Kasumi-1 (cell line): ENCODE data around the gene FOXO1.

ENCODE experiments used
- DNase-seq, 2 experiments: peaks; one replicate each; lab custom pipeline; 2025; lab: John Stamatoyannopoulos, UW

FOXO1 gene

GRCh38 chr13:40635315-40635995 is 31.0 kb downstream of the FOXO1 start:
- no peak for DNase-seq

GRCh38 chr13:40632915-40633314 is 33.5 kb downstream of the FOXO1 start:
- no peak for DNase-seq

GRCh38 chr13:40631605-40632004 is 34.8 kb downstream of the FOXO1 start:
- no peak for DNase-seq

GRCh38 chr13:40629678-40630384 is 36.6 kb downstream of the FOXO1 start:
- no peak for DNase-seq

- no peak for DNase-seq
Measured at GRCh38 chr13:40626977-40627376, 39.5 kb downstream of the FOXO1 start.

- no peak for DNase-seq
Measured at GRCh38 chr13:40626561-40626960, 39.9 kb downstream of the FOXO1 start.

GRCh38 chr13:40624986-40625385 is 41.5 kb downstream of the FOXO1 start:
- no peak for DNase-seq

- no peak for DNase-seq
Measured at GRCh38 chr13:40624383-40624782, 42.1 kb downstream of the FOXO1 start.

GRCh38 chr13:40622761-40623160 is 43.7 kb downstream of the FOXO1 start:
- DNase-seq: no peak

GRCh38 chr13:40622246-40622645 is 44.2 kb downstream of the FOXO1 start:
- no peak for DNase-seq

- no peak for DNase-seq
Measured at GRCh38 chr13:40619479-40619814, 47.0 kb downstream of the FOXO1 start.

- no peak for DNase-seq
Measured at GRCh38 chr13:40618581-40619478, 47.6 kb downstream of the FOXO1 start.

GRCh38 chr13:40617801-40618356 is 48.6 kb downstream of the FOXO1 start:
- no peak for DNase-seq

- no peak for DNase-seq
Measured at GRCh38 chr13:40615619-40616018, 50.8 kb downstream of the FOXO1 start.

- no peak for DNase-seq
Measured at GRCh38 chr13:40613914-40614313, 52.5 kb downstream of the FOXO1 start.

- peak; percentile 1 to 13 for DNase-seq
Measured at GRCh38 chr13:40613192-40613818, 53.1 kb downstream of the FOXO1 start.

- DNase-seq: no peak
Measured at GRCh38 chr13:40612041-40612440, 54.4 kb downstream of the FOXO1 start.

GRCh38 chr13:40611635-40612034 is 54.8 kb downstream of the FOXO1 start:
- DNase-seq: no peak

- DNase-seq: no peak
Measured at GRCh38 chr13:40611004-40611403, 55.4 kb downstream of the FOXO1 start.

GRCh38 chr13:40609972-40610726 is 56.3 kb downstream of the FOXO1 start:
- DNase-seq: no peak

GRCh38 chr13:40608308-40608707 is 58.1 kb downstream of the FOXO1 start:
- no peak for DNase-seq
